HepG2 (cell line): ENCODE results near the gene PRCD. TPM values are rescaled to one million over a fixed set of nuclear protein-coding genes. Genes with fewer than 3 reads are reported as not detected.

Experiments used
- CENPBD1 ChIP-seq: sonication (generic); formaldehyde crosslinking; IDR thresholded peaks from 2 replicates; pipeline ENCODE4 v1.8.0; 2022; ENCODE audit warnings: missing genetic modification reagents, low read depth, mild to moderate bottlenecking, borderline replicate concordance
- CREB1 ChIP-seq, 2 experiments: fragments of 450-650 bp in 1 of 2; IDR thresholded peaks; 2 replicates each; pipeline ENCODE4 v1.6.1; 2016 to 2017; ENCODE audit warnings: control low read depth in 1 of 2, mild to moderate bottlenecking in 1 of 2, missing compliant biosample characterization in 1 of 2, missing genetic modification characterization in 1 of 2
- FOXP4 ChIP-seq: sonication (generic); formaldehyde crosslinking; IDR thresholded peaks from 2 replicates; pipeline ENCODE4 v1.4.0; 2020; ENCODE audit warnings: missing genetic modification reagents
- GLMP ChIP-seq: sonication (generic); formaldehyde crosslinking; IDR thresholded peaks from 2 replicates; pipeline ENCODE4 v1.9.0; 2021; ENCODE audit warnings: missing genetic modification reagents, mild to moderate bottlenecking, borderline replicate concordance
- HDAC1 ChIP-seq: sonication (generic); formaldehyde crosslinking; IDR thresholded peaks from 2 replicates; pipeline ENCODE4 v1.5.1; 2020; ENCODE audit warnings: mild to moderate bottlenecking, missing genetic modification reagents
- ISX ChIP-seq: sonication (generic); formaldehyde crosslinking; conservative IDR thresholded peaks from 2 replicates; pipeline ENCODE4 v1.5.0; 2020; ENCODE audit warnings: missing genetic modification reagents
- POLR2AphosphoS2 ChIP-seq: IDR thresholded peaks from 2 replicates; pipeline ENCODE4 v1.6.1; 2011; ENCODE audit warnings: low read depth, low read length, improper control_type of control experiment
- RBM22 ChIP-seq: fragments of 200-400 bp; formaldehyde crosslinking; optimal IDR thresholded peaks from 2 replicates; pipeline ENCODE3; 2017; ENCODE audit warnings: mild to moderate bottlenecking, low read length, moderate library complexity
- SKIL ChIP-seq: sonication (generic); formaldehyde crosslinking; IDR thresholded peaks from 2 replicates; pipeline ENCODE4 v1.8.0; 2022; ENCODE audit warnings: missing genetic modification reagents, mild to moderate bottlenecking, moderate library complexity, borderline replicate concordance
- SMAD1 ChIP-seq: sonication (generic); formaldehyde crosslinking; IDR thresholded peaks from 2 replicates; pipeline ENCODE4 v1.4.0; 2020; ENCODE audit warnings: missing genetic modification reagents, low read depth, mild to moderate bottlenecking, borderline replicate concordance
- STAG1 ChIP-seq: sonication (generic); formaldehyde crosslinking; IDR thresholded peaks from 2 replicates; pipeline ENCODE4 v1.4.0; 2020; ENCODE audit warnings: missing genetic modification reagents
- ZBTB38 ChIP-seq: sonication (generic); formaldehyde crosslinking; IDR thresholded peaks from 2 replicates; pipeline ENCODE4 v1.5.1; 2020; ENCODE audit warnings: mild to moderate bottlenecking, missing genetic modification reagents
- ZHX2 ChIP-seq, 2 experiments: sonication (generic) in 1 of 2; formaldehyde crosslinking in 1 of 2; IDR thresholded peaks; 2 replicates each; pipeline versions ENCODE4 v1.6.1 to v1.9.0; 2014 to 2022; ENCODE audit warnings: antibody characterized with exemption in 1 of 2, borderline replicate concordance in 1 of 2, inconsistent platforms in 1 of 2, low read depth in 1 of 2, missing genetic modification reagents in 1 of 2
- ZNF282 ChIP-seq: fragments of 450-650 bp; IDR thresholded peaks from 2 replicates; pipeline ENCODE4 v1.6.1; 2018; ENCODE audit not compliant: partially characterized antibody
- ZNF292 ChIP-seq: sonication (generic); formaldehyde crosslinking; IDR thresholded peaks from 2 replicates; pipeline ENCODE4 v1.8.1; 2022; ENCODE audit warnings: mild to moderate bottlenecking, low read depth, missing genetic modification reagents, borderline replicate concordance
- ZNF563 ChIP-seq: sonication (generic); formaldehyde crosslinking; IDR thresholded peaks from 2 replicates; pipeline ENCODE4 v1.8.0; 2022; ENCODE audit warnings: mild to moderate bottlenecking, moderate library complexity, missing genetic modification reagents
- ZNF879 ChIP-seq: sonication (generic); formaldehyde crosslinking; IDR thresholded peaks from 2 replicates; pipeline ENCODE4 v1.8.1; 2023; ENCODE audit warnings: missing genetic modification reagents
- polyA plus RNA-seq, 8 experiments: library from polyadenylated mRNA; depleted of rRNA in 3 of 8; stranded (reverse) in 7 of 8; unstranded in 1 of 8; fragments of >200 nt; fragmentation: Illumina TruSeq in 4 of 8; extraction: Trizol in 4 of 8; gene quantifications; 2 replicates each; pipeline versions ENCODE4 v1.2.1 to v1.2.3, GENCODE V29; 2011 to 2016; ENCODE audit warnings: low read depth in 4 of 8, missing spikeins in 1 of 8, mixed read lengths in 1 of 8; ENCODE audit not compliant: insufficient read depth in 1 of 8
- total RNA-seq, 5 experiments: library from RNA; depleted of rRNA; stranded (reverse); fragments of >200 nt; fragmentation: Illumina TruSeq; extraction: Trizol; gene quantifications; 2 replicates each; pipeline ENCODE4 v1.2.3, GENCODE V29; 2016; ENCODE audit warnings: low read depth in 1 of 5

Gene PRCD
- total and polyA plus RNA-seq, 2 of the 13 experiments (the other 11 are each of a cell fraction or from before 2014, with no cell fraction given) = 0.51 TPM; not detected in 1

GRCh38 chr17:76556765-76557367 is 17.0 kb downstream of the PRCD start (continued):
- TF ChIP-seq CREB1 (IDR thresholded peaks at IDR 0.05) = no peak
- no peak for TF ChIP-seq CREB1 (CRISPR knock-in tag; IDR thresholded peaks at IDR 0.05)
- no peak for TF ChIP-seq ZNF563
- no peak for TF ChIP-seq STAG1
- TF ChIP-seq CENPBD1 (CRISPR knock-in tag) = no peak
- no peak for TF ChIP-seq SMAD1 (CRISPR knock-in tag)
- TF ChIP-seq RBM22 = no peak
- TF ChIP-seq GLMP = no peak
- no peak for TF ChIP-seq ZNF879
- TF ChIP-seq FOXP4 (CRISPR knock-in tag) = no peak
- TF ChIP-seq ZBTB38 (CRISPR knock-in tag) = no peak
- no peak for TF ChIP-seq SKIL (CRISPR knock-in tag)
- no peak for TF ChIP-seq HDAC1
- TF ChIP-seq POLR2AphosphoS2 = no peak
- 0 out of 2 replicates have a peak, but pooled peaks have one; percentile 58 for TF ChIP-seq ISX (CRISPR knock-in tag)
- no peak for TF ChIP-seq ZNF282
- no peak for TF ChIP-seq ZNF292
- no peak for TF ChIP-seq ZHX2 (IDR thresholded peaks at IDR 0.05; ENCODE audit: low read depth)
- no peak for TF ChIP-seq ZHX2 (CRISPR knock-in tag; IDR thresholded peaks at IDR 0.05; ENCODE audit: borderline replicate concordance)
